Neuronal stem cell (in vitro differentiated cells): ENCODE measurements around the gene LMNA.

ENCODE experiments used
- DNase-seq: peaks from one replicate; pipeline ENCODE4 v3.0.0-alpha.2; 2013; ENCODE audit warnings: low spot score
- H2AFZ ChIP-seq: one replicate; pipeline ENCODE4 v1.6.1; 2013; ENCODE audit warnings: mild to moderate bottlenecking, low read length, inconsistent platforms
- H2AK5ac ChIP-seq: 2 replicates; pipeline ENCODE4 v1.6.1; 2013; ENCODE audit warnings: low read depth, mild to moderate bottlenecking, inconsistent platforms, low read length, moderate library complexity, mixed read lengths
- H2BK120ac ChIP-seq: 2 replicates; pipeline ENCODE4 v1.6.1; 2013; ENCODE audit warnings: low read depth, mild to moderate bottlenecking, inconsistent platforms, low read length, moderate library complexity, mixed read lengths
- H2BK12ac ChIP-seq: one replicate; pipeline ENCODE4 v1.6.1; 2013; ENCODE audit warnings: low read length, inconsistent platforms
- H2BK15ac ChIP-seq: 2 replicates; pipeline ENCODE4 v1.6.1; 2013; ENCODE audit warnings: mild to moderate bottlenecking, low read length, inconsistent platforms, mixed read lengths
- H2BK5ac ChIP-seq: one replicate; pipeline ENCODE4 v1.6.1; 2013; ENCODE audit warnings: inconsistent platforms, mild to moderate bottlenecking, low read length, moderate library complexity
- H3K14ac ChIP-seq: one replicate; pipeline ENCODE4 v1.6.1; 2013; ENCODE audit warnings: low read length, inconsistent platforms
- H3K18ac ChIP-seq: 2 replicates; pipeline ENCODE4 v1.6.1; 2013; ENCODE audit warnings: low read length, inconsistent platforms
- H3K23ac ChIP-seq: 2 replicates; pipeline ENCODE4 v1.6.1; 2013; ENCODE audit warnings: low read depth, mild to moderate bottlenecking, mixed read lengths, low read length, inconsistent platforms; ENCODE audit not compliant: poor library complexity
- H3K27ac ChIP-seq: replicated peaks from 3 replicates; pipeline ENCODE4 v1.5.1; 2013; ENCODE audit warnings: low read length, inconsistent platforms
- H3K27me3 ChIP-seq, 3 experiments: 2 replicates each; pipeline ENCODE4 v1.6.1; 2013; ENCODE audit warnings: low read length in 3 of 3, mild to moderate bottlenecking in 2 of 3, inconsistent platforms in 1 of 3, low read depth in 1 of 3, mixed read lengths in 1 of 3, moderate library complexity in 1 of 3; ENCODE audit not compliant: control insufficient read depth in 3 of 3, insufficient read depth in 3 of 3
- H3K36me3 ChIP-seq, 2 donors: replicated peaks in 1 of 2; 2 replicates each; pipeline ENCODE4 v1.6.1; 2013; ENCODE audit warnings: low read length in 2 of 2; ENCODE audit not compliant: control insufficient read depth in 2 of 2, insufficient read depth in 2 of 2
- H3K4ac ChIP-seq: 2 replicates; pipeline ENCODE4 v1.6.1; 2013; ENCODE audit warnings: inconsistent platforms, mild to moderate bottlenecking, low read length, moderate library complexity
- H3K4me1 ChIP-seq, 2 donors: 1 replicate in 1 of 2; 2 replicates in 1 of 2; pipeline ENCODE4 v1.6.1; 2013; ENCODE audit warnings: low read length in 2 of 2, low read depth in 1 of 2; ENCODE audit not compliant: control insufficient read depth in 2 of 2, insufficient read depth in 1 of 2
- H3K4me2 ChIP-seq: one replicate; pipeline ENCODE4 v1.6.1; 2013; ENCODE audit warnings: mild to moderate bottlenecking, low read length, inconsistent platforms; ENCODE audit not compliant: insufficient read depth, poor library complexity, severe bottlenecking
- H3K4me3 ChIP-seq, 2 donors: 2 replicates each; pipeline ENCODE4 v1.5.1; 2013; ENCODE audit warnings: low read length in 2 of 2, mild to moderate bottlenecking in 2 of 2, inconsistent platforms in 1 of 2, moderate library complexity in 1 of 2
- H3K79me1 ChIP-seq: one replicate; pipeline ENCODE4 v1.6.1; 2013; ENCODE audit warnings: low read depth, mild to moderate bottlenecking, inconsistent platforms, low read length, moderate library complexity
- H3K9ac ChIP-seq: one replicate; pipeline ENCODE4 v1.6.1; 2013; ENCODE audit warnings: mild to moderate bottlenecking, low read depth, low read length, inconsistent platforms; ENCODE audit not compliant: poor library complexity
- H3K9me3 ChIP-seq, 2 donors: replicated peaks in 1 of 2; 2 replicates each; pipeline versions ENCODE3 to v1.6.1; 2013; ENCODE audit warnings: low read length in 2 of 2, mild to moderate bottlenecking in 2 of 2, inconsistent platforms in 1 of 2, low read depth in 1 of 2, mixed read lengths in 1 of 2, moderate library complexity in 1 of 2; ENCODE audit not compliant: control insufficient read depth in 2 of 2, insufficient read depth in 1 of 2
- H4K8ac ChIP-seq: one replicate; pipeline ENCODE4 v1.6.1; 2013; ENCODE audit warnings: low read depth, mild to moderate bottlenecking, inconsistent platforms, low read length, moderate library complexity
- H4K91ac ChIP-seq: one replicate; pipeline ENCODE4 v1.6.1; 2013; ENCODE audit warnings: low read length, low read depth, mild to moderate bottlenecking, inconsistent platforms; ENCODE audit not compliant: poor library complexity
- WGBS, 2 donors: extraction: QIAGEN DNeasy Blood & Tissue Kit; methylation state at CpG; one replicate each; pipeline ENCODE4 v1.1.7; 2013; ENCODE audit warnings: missing lambda C conversion rate in 2 of 2, mixed read lengths in 1 of 2; ENCODE audit not compliant: insufficient read length in 2 of 2, insufficient replicate concordance in 1 of 2; ENCODE audit errors: extremely low coverage in 2 of 2; 5-methylcytosine and 5-hydroxymethylcytosine counted together

The LMNA gene

DNA sequence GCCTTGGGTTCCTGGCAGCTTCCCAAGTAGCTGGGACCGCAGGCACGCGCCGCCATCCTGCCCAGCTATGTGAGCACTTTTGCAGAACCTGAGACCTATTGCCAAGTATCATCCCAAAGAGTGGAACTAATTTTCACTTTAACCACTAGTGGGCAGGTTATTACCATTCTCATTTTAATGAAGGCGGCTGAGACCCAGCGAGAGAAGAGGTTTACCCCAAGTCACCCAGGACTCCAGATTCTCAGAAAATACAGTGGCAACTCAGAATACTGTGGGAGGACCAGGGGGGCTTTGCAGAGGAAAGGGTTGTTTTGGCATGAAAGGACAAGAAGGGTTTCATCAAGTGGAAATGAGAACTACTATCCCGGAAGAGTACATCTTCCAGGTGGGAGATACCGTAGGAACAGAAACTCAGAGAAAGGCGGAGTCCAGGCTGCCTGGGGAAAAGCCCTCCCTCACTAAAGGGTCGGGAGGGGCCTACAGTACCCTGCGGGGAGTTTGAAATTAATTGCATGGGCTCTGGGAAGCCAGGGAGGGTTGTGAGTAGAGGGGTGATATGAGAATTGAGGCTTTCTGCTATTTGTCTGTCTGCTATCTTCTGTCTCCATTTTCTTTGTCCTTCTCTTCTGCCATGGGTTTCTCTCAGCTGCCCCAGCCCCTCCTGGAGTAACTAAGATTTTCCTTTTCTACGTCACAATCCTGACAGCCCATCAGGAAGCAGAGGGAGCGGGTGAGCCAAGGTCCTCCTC, 31.7 kb downstream of the LMNA start:
- H3K79me1 ChIP-seq, result no peaks in the 10 kb centered on the region
- peak overlapping the region; percentile 15 for H3K4me2 ChIP-seq
- H3K18ac ChIP-seq, result peak overlapping the region; percentile 93
- H3K14ac ChIP-seq, result no peak overlapping the region
- H2BK120ac ChIP-seq, result no peak overlapping the region
- H3K27ac ChIP-seq, result no peak overlapping the region
- no peaks in the 10 kb centered on the region for H3K9me3 ChIP-seq
- peak overlapping the region; percentile 45 for H2BK5ac ChIP-seq
- peaks cover 28 to 30% of the 10 kb centered on the region in 2 donors for H3K4me1 ChIP-seq
- no peaks in the 10 kb centered on the region for H3K27me3 ChIP-seq
- peak overlapping the region; percentile 33 for H2BK12ac ChIP-seq
- H3K9ac ChIP-seq, result peak overlapping the region; percentile 57
- no peak overlapping the region for H3K23ac ChIP-seq
- H2AFZ ChIP-seq, result peak overlapping the region; percentile 63
- peak overlapping the region; percentile 62 for H2BK15ac ChIP-seq
- peak overlapping the region; percentile 72 for H2AK5ac ChIP-seq
- H4K91ac ChIP-seq, result no peak overlapping the region
- DNase-seq, result peak; percentile 57
- no peaks in the 10 kb centered on the region for H3K36me3 ChIP-seq
- WGBS, 2 donors, result no CpG with 5 or more reads among the region's 13 CpGs
- H3K4me3 ChIP-seq, result no peak overlapping the region
- no peak overlapping the region for H4K8ac ChIP-seq
- H3K4ac ChIP-seq, result no peak overlapping the region

DNA sequence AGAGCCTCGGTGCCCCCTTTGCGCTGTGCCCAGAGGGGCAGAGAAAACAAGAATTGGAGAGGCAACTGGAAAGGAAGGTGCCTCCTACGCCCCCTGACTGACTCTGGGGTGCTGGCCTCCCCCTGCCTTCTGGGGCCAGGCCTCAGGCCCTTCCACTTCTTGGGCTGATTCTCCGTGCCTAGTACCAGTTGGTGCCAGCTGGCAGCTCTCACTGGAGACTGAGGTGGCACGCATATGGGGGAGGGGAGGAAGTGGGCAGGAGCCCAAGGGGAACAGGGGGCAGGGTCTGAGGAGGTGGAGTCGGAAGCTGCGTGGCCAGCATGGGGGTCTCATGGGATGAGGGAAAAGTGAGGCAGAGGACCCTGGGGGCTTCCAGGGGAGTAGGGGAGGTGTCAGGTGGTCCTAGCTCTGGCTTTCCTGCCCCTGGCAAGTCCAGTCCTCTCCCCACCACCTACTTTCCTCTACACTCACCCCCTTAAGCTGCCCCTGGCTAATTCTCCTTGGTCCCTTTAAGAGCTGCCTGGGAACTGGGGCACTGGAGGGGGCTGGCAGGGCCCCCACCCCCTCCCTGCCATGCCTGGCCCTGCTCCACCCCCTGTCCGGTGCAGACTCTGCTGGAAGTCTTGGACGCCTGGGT, 32.4 kb downstream of the LMNA start:
- H3K23ac ChIP-seq, result peak overlapping the region; percentile 35
- H2BK15ac ChIP-seq, result peak overlapping the region; percentile 62
- H3K4ac ChIP-seq, result no peak overlapping the region
- no peak for DNase-seq
- H4K8ac ChIP-seq, result no peak overlapping the region
- no peak overlapping the region for H3K14ac ChIP-seq
- peak overlapping the region; percentile 93 for H3K18ac ChIP-seq
- no peaks in the 10 kb centered on the region for H3K9me3 ChIP-seq
- H3K9ac ChIP-seq, result peak overlapping the region; percentile 57
- H3K27me3 ChIP-seq, result no peaks in the 10 kb centered on the region
- H3K4me1 ChIP-seq, result peaks cover 30% of the 10 kb centered on the region in 2 donors
- H2BK5ac ChIP-seq, result peak overlapping the region; percentile 45
- peak overlapping the region; percentile 63 for H2AFZ ChIP-seq
- no peak overlapping the region for H4K91ac ChIP-seq
- H2BK120ac ChIP-seq, result no peak overlapping the region
- H3K79me1 ChIP-seq, result no peaks in the 10 kb centered on the region
- no CpG with 5 or more reads among the region's 9 CpGs for WGBS, 2 donors
- H2BK12ac ChIP-seq, result peak overlapping the region; percentile 33
- H3K4me3 ChIP-seq, result no peak overlapping the region
- H3K27ac ChIP-seq, result no peak overlapping the region
- peak overlapping the region; percentile 72 for H2AK5ac ChIP-seq
- H3K36me3 ChIP-seq, result no peaks in the 10 kb centered on the region
- peak overlapping the region; percentile 15 for H3K4me2 ChIP-seq

- Histone ChIP-seq H3K18ac (no peak overlapping the region), H4K91ac (no peak overlapping the region), H3K23ac (no peak overlapping the region), H3K4me1 (peaks cover 30 to 36% of the 10 kb centered on the region in 2 donors), H3K4me2 (no peak overlapping the region), H3K9ac (no peak overlapping the region), H2BK5ac (no peak overlapping the region), H4K8ac (no peak overlapping the region), H3K27ac (no peak overlapping the region), H3K36me3 (no peaks in the 10 kb centered on the region), H3K9me3 (no peaks in the 10 kb centered on the region), H2BK120ac (no peak overlapping the region), H2BK15ac (no peak overlapping the region), H3K27me3 (no peaks in the 10 kb centered on the region), H3K14ac (no peak overlapping the region), H3K79me1 (no peaks in the 10 kb centered on the region), H2BK12ac (no peak overlapping the region), H3K4me3 (no peak overlapping the region), H3K4ac (no peak overlapping the region), H2AK5ac (no peak overlapping the region), H2AFZ (no peak overlapping the region)
- DNase-seq, result no peak
- WGBS, 2 donors, result no CpG with 5 or more reads among the region's 6 CpGs
Measured at GRCh38 chr1:156148216-156148615, 33.7 kb downstream of the LMNA start.
